D721Med (cell line): Measurements from ENCODE around the gene YAE1.

Experiments
- DNase-seq: peaks from one replicate; pipeline ENCODE4 v3.0.0; 2011; ENCODE audit warnings: low spot score; ENCODE audit not compliant: insufficient read length
- FAIRE-seq: peaks from 2 replicates; lab custom pipeline; 2011; peaks lifted over from hg19 to GRCh38; lab: Jason Lieb, UNC
- CTCF ChIP-seq: IDR thresholded peaks from 2 replicates; pipeline ENCODE4 v1.5.1; 2012; ENCODE audit warnings: mild to moderate bottlenecking, control low read depth; ENCODE audit not compliant: insufficient read depth; ENCODE audit errors: missing control alignments

The YAE1 gene

GRCh38 chr7:39566023-39566921 is at the start of gene YAE1:
Gene YAE1, plus strand, starts transcription at chr7:39566404. Its CDS starts 15 bp downstream, at chr7:39566419.
- TF ChIP-seq CTCF: no peak
- DNase-seq: peak; percentile 78
- no peak for FAIRE-seq

GRCh38 chr7:39516498-39516897 is 49.7 kb upstream of the YAE1 start:
- DNase-seq: no peak
- no peak for TF ChIP-seq CTCF
- no peak for FAIRE-seq

GRCh38 chr7:39517240-39517639 is 49.0 kb upstream of the YAE1 start:
- no peak for TF ChIP-seq CTCF
- FAIRE-seq (no peak), DNase-seq (no peak)

- FAIRE-seq (no peak), DNase-seq (no peak)
- no peak for TF ChIP-seq CTCF
Measured at GRCh38 chr7:39525926-39526325, 40.3 kb upstream of the YAE1 start.

- FAIRE-seq (no peak), DNase-seq (no peak)
- TF ChIP-seq CTCF: no peak
Measured at GRCh38 chr7:39526666-39527065, 39.5 kb upstream of the YAE1 start.

- no peak for TF ChIP-seq CTCF
- FAIRE-seq (no peak), DNase-seq (no peak)
Measured at GRCh38 chr7:39527296-39527695, 38.9 kb upstream of the YAE1 start.

GRCh38 chr7:39527951-39528350 is 38.3 kb upstream of the YAE1 start:
- TF ChIP-seq CTCF: no peak
- DNase-seq (no peak), FAIRE-seq (no peak)
